SK-N-SH treated with all-trans-retinoic acid at 6 μM for 48 hours (cell line): ENCODE data around the gene EIF4G2.
"Not testable (repeated sequence)": the region's sequence is repeated elsewhere in the genome, so short reads cannot be mapped to it uniquely, and the experiment has no call there.

Experiments used
- ATAC-seq: fragments of 200-7000 bp; cut with Tn5 transposase; 3 replicates; pipeline ENCODE4 v1.9.1; 2020; ENCODE audit warnings: mild to moderate bottlenecking, moderate library complexity
- ARNTL ChIP-seq: fragments of 450-650 bp; formaldehyde crosslinking; IDR thresholded peaks from 2 replicates; pipeline ENCODE4 v1.5.0; 2020; ENCODE audit warnings: low read depth, mild to moderate bottlenecking, moderate library complexity, borderline replicate concordance
- BACH2 ChIP-seq: fragments of 250-450 bp; sonication (Bioruptor Pico); IDR thresholded peaks from 2 replicates; pipeline ENCODE4 v1.9.0; 2021; ENCODE audit warnings: mild to moderate bottlenecking, borderline replicate concordance
- CSDC2 ChIP-seq: fragments of 250-450 bp; sonication (Bioruptor Pico); IDR thresholded peaks from 2 replicates; pipeline ENCODE4 v1.5.0; 2020; ENCODE audit warnings: mild to moderate bottlenecking, moderate library complexity
- ESRRG ChIP-seq: fragments of 250-450 bp; sonication (Bioruptor Pico); IDR thresholded peaks from 2 replicates; pipeline ENCODE4 v1.6.1; 2021; ENCODE audit warnings: mild to moderate bottlenecking
- ISL1 ChIP-seq: fragments of 250-450 bp; sonication (Bioruptor Pico); IDR thresholded peaks from 2 replicates; pipeline ENCODE4 v2.1.2; 2022; ENCODE audit warnings: mild to moderate bottlenecking, moderate library complexity
- OSR1 ChIP-seq: fragments of 250-450 bp; sonication (Bioruptor Pico); IDR thresholded peaks from 2 replicates; pipeline ENCODE4 v1.8.0; 2022; ENCODE audit warnings: moderate library complexity, mild to moderate bottlenecking, inconsistent platforms
- RARB ChIP-seq: fragments of 250-450 bp; sonication (Bioruptor Pico); IDR thresholded peaks from 2 replicates; pipeline ENCODE4 v1.8.0; 2021; ENCODE audit warnings: mild to moderate bottlenecking, moderate library complexity
- TCF4 ChIP-seq: fragments of 250-450 bp; sonication (Bioruptor Pico); IDR thresholded peaks from 2 replicates; pipeline ENCODE4 v1.8.0; 2021; ENCODE audit warnings: mild to moderate bottlenecking, moderate library complexity, borderline replicate concordance
- TOX ChIP-seq: fragments of 250-450 bp; sonication (Bioruptor Pico); IDR thresholded peaks from 2 replicates; pipeline ENCODE4 v1.8.0; 2021; ENCODE audit warnings: mild to moderate bottlenecking, moderate library complexity, borderline replicate concordance
- ZC3H10 ChIP-seq: fragments of 250-450 bp; sonication (Bioruptor Pico); IDR thresholded peaks from 2 replicates; pipeline ENCODE4 v1.5.1; 2021; ENCODE audit warnings: mild to moderate bottlenecking, moderate library complexity
- ZFP3 ChIP-seq: fragments of 250-450 bp; sonication (Bioruptor Pico); IDR thresholded peaks from 2 replicates; pipeline ENCODE4 v1.5.0; 2020; ENCODE audit warnings: mild to moderate bottlenecking, moderate library complexity
- ZNF565 ChIP-seq: fragments of 450-650 bp; formaldehyde crosslinking; conservative IDR thresholded peaks from 2 replicates; pipeline ENCODE4 v1.5.0; 2020; ENCODE audit warnings: low read depth, mild to moderate bottlenecking, moderate library complexity
- ZNF70 ChIP-seq: fragments of 450-650 bp; formaldehyde crosslinking; IDR thresholded peaks from 2 replicates; pipeline ENCODE4 v1.5.0; 2020; ENCODE audit warnings: mild to moderate bottlenecking, moderate library complexity
- ZNF8 ChIP-seq: fragments of 450-650 bp; formaldehyde crosslinking; IDR thresholded peaks from 2 replicates; pipeline ENCODE4 v1.5.0; 2020; ENCODE audit warnings: mild to moderate bottlenecking, moderate library complexity
- TF ChIP-seq, protein P1 (sequence below): fragments of 250-450 bp; sonication (Bioruptor Pico); IDR thresholded peaks from 2 replicates; pipeline ENCODE4 v1.8.0; 2020; ENCODE audit warnings: mild to moderate bottlenecking, moderate library complexity, borderline replicate concordance
- TF ChIP-seq, protein P2 (sequence below): fragments of 250-450 bp; sonication (Bioruptor Pico); IDR thresholded peaks from 2 replicates; pipeline ENCODE4 v1.5.0; 2020; ENCODE audit warnings: mild to moderate bottlenecking, moderate library complexity
- TF ChIP-seq, protein P3 (sequence below): fragments of 250-450 bp; sonication (Bioruptor Pico); IDR thresholded peaks from 2 replicates; pipeline ENCODE4 v1.5.1; 2020; ENCODE audit warnings: low read depth, mild to moderate bottlenecking, moderate library complexity
- TF ChIP-seq, protein P4 (sequence below): fragments of 250-450 bp; sonication (Bioruptor Pico); IDR thresholded peaks from 2 replicates; pipeline ENCODE4 v1.8.0; 2021; ENCODE audit warnings: low read depth, mild to moderate bottlenecking, moderate library complexity, borderline replicate concordance

EIF4G2 gene

DNA sequence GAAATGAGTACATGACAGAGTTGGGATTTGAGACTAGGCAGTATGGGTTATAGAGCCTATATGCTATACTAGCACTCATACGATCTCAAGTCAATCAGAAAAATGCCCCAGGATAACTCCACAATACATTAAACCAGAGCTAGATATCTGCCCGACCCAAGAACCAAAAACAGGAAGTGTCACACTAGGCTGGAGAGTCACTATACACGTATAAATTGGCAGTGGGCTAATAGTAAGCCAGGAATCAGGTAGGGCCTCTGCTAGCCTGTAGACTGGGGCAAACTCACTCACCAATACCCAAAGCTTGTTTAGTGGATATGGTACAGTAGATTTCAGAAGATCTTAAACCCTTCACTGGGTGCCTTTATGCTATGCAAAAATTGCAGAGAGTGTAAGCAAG lies 16.2 kb upstream of the EIF4G2 start:
- TF ChIP-seq ZFP3 (CRISPR knock-in tag): no peak
- no peak for TF ChIP-seq TOX (CRISPR knock-in tag)
- TF ChIP-seq RARB (CRISPR knock-in tag): no peak
- no peak for TF ChIP-seq ZNF565 (CRISPR knock-in tag)
- no peak for TF ChIP-seq OSR1 (CRISPR knock-in tag)
- TF ChIP-seq CSDC2 (CRISPR knock-in tag): no peak
- no peak for TF ChIP-seq ESRRG (CRISPR knock-in tag)
- TF ChIP-seq, protein P1, sequence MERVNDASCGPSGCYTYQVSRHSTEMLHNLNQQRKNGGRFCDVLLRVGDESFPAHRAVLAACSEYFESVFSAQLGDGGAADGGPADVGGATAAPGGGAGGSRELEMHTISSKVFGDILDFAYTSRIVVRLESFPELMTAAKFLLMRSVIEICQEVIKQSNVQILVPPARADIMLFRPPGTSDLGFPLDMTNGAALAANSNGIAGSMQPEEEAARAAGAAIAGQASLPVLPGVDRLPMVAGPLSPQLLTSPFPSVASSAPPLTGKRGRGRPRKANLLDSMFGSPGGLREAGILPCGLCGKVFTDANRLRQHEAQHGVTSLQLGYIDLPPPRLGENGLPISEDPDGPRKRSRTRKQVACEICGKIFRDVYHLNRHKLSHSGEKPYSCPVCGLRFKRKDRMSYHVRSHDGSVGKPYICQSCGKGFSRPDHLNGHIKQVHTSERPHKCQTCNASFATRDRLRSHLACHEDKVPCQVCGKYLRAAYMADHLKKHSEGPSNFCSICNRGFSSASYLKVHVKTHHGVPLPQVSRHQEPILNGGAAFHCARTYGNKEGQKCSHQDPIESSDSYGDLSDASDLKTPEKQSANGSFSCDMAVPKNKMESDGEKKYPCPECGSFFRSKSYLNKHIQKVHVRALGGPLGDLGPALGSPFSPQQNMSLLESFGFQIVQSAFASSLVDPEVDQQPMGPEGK (CRISPR knock-in tag): no peak
- TF ChIP-seq TCF4 (CRISPR knock-in tag): no peak
- TF ChIP-seq ZNF70: no peak
- no peak for TF ChIP-seq ISL1 (CRISPR knock-in tag)
- TF ChIP-seq, protein P2, sequence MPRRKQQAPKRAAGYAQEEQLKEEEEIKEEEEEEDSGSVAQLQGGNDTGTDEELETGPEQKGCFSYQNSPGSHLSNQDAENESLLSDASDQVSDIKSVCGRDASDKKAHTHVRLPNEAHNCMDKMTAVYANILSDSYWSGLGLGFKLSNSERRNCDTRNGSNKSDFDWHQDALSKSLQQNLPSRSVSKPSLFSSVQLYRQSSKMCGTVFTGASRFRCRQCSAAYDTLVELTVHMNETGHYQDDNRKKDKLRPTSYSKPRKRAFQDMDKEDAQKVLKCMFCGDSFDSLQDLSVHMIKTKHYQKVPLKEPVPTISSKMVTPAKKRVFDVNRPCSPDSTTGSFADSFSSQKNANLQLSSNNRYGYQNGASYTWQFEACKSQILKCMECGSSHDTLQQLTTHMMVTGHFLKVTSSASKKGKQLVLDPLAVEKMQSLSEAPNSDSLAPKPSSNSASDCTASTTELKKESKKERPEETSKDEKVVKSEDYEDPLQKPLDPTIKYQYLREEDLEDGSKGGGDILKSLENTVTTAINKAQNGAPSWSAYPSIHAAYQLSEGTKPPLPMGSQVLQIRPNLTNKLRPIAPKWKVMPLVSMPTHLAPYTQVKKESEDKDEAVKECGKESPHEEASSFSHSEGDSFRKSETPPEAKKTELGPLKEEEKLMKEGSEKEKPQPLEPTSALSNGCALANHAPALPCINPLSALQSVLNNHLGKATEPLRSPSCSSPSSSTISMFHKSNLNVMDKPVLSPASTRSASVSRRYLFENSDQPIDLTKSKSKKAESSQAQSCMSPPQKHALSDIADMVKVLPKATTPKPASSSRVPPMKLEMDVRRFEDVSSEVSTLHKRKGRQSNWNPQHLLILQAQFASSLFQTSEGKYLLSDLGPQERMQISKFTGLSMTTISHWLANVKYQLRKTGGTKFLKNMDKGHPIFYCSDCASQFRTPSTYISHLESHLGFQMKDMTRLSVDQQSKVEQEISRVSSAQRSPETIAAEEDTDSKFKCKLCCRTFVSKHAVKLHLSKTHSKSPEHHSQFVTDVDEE: no peak
- no peak for TF ChIP-seq ZC3H10 (CRISPR knock-in tag)
- TF ChIP-seq, protein P3, sequence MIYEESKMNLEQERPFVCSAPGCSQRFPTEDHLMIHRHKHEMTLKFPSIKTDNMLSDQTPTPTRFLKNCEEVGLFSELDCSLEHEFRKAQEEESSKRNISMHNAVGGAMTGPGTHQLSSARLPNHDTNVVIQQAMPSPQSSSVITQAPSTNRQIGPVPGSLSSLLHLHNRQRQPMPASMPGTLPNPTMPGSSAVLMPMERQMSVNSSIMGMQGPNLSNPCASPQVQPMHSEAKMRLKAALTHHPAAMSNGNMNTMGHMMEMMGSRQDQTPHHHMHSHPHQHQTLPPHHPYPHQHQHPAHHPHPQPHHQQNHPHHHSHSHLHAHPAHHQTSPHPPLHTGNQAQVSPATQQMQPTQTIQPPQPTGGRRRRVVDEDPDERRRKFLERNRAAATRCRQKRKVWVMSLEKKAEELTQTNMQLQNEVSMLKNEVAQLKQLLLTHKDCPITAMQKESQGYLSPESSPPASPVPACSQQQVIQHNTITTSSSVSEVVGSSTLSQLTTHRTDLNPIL (CRISPR knock-in tag): no peak
- no peak for TF ChIP-seq ZNF8 (CRISPR knock-in tag)
- no peak for TF ChIP-seq ARNTL
- TF ChIP-seq, all 23 proteins: peak for 0
- no peak for ATAC-seq

DNA sequence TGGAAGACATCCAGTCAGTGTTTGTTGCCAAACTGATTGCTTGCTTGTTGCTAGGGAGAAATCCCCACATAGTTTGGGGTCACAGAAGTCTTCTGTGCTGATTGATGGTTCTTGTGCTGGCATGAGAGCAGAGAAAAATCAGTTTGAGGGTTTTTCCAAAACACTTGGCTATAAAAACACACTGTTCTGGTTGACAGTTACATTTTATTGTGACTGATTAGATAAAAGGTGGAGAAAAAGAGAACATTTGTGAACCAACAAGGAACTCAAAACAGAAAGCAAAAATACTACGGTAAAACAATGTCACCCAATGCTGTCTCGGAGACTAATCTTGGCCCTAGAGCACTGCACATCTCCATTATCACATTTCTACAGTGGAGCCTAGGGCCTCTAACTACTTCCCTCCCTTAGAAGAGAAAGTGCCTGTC lies 14.4 kb upstream of the EIF4G2 start:
- TF ChIP-seq, protein P4, sequence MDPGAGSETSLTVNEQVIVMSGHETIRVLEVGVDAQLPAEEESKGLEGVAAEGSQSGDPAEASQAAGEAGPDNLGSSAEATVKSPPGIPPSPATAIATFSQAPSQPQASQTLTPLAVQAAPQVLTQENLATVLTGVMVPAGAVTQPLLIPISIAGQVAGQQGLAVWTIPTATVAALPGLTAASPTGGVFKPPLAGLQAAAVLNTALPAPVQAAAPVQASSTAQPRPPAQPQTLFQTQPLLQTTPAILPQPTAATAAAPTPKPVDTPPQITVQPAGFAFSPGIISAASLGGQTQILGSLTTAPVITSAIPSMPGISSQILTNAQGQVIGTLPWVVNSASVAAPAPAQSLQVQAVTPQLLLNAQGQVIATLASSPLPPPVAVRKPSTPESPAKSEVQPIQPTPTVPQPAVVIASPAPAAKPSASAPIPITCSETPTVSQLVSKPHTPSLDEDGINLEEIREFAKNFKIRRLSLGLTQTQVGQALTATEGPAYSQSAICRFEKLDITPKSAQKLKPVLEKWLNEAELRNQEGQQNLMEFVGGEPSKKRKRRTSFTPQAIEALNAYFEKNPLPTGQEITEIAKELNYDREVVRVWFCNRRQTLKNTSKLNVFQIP (CRISPR knock-in tag): no peak
- TF ChIP-seq, protein P3 (CRISPR knock-in tag): no peak
- TF ChIP-seq OSR1 (CRISPR knock-in tag) (no peak), ZC3H10 (CRISPR knock-in tag) (no peak), ESRRG (CRISPR knock-in tag) (no peak), BACH2 (CRISPR knock-in tag) (no peak), ZNF70 (no peak), ZFP3 (CRISPR knock-in tag) (no peak), ZNF565 (CRISPR knock-in tag) (no peak)
- TF ChIP-seq, protein P2: no peak
- ATAC-seq: no peak

DNA sequence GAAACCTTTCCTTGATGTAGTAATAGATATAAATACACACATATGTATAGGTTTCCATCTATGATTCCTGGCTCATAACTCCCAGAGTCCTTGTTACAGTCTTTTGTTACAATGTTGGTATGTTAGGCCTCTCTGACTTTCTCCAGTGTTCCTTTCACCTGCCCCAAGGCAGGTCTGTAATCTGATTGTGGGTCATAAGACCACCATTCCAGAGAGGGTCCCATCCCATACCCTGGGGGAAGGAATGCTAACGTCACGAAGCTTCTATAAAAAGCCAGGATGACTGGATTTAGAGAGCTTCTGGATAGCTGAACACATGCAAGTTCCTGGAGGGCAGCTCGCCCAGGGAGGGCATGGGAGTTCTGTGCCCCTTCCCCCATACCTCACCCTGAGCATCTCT lies 13.8 kb upstream of the EIF4G2 start:
- not testable (repeated sequence) for ATAC-seq
